Mesothelial cell of epicardium (in vitro differentiated cells): ENCODE results near the gene PODXL2. TPM values are rescaled to one million over a fixed set of nuclear protein-coding genes. Genes with fewer than 3 reads are reported as not detected.
A peak's percentile ranks its signal among the peaks of the same experiment; 100 is the strongest.

Experiments used
- DNase-seq, 2 experiments: peaks; one replicate each; pipeline ENCODE4 v3.0.0; 2021; ENCODE audit warnings: low spot score in 2 of 2; ENCODE audit not compliant: unreplicated experiment in 2 of 2
- H3K27ac Mint-ChIP-seq: 2 replicates; pipeline ENCODE4 v1.8.0; 2021; ENCODE audit warnings: mixed read lengths
- H3K27me3 Mint-ChIP-seq: 2 replicates; pipeline ENCODE4 v1.8.0; 2021; ENCODE audit warnings: low read depth, mixed read lengths
- H3K36me3 Mint-ChIP-seq: 2 replicates; pipeline ENCODE4 v1.8.0; 2021; ENCODE audit warnings: mixed read lengths
- H3K4me1 Mint-ChIP-seq: 2 replicates; pipeline ENCODE4 v1.8.0; 2021; ENCODE audit warnings: mixed read lengths
- H3K4me3 Mint-ChIP-seq: 2 replicates; pipeline ENCODE4 v1.8.0; 2021; ENCODE audit warnings: mild to moderate bottlenecking, moderate library complexity, mixed read lengths
- H3K9me3 Mint-ChIP-seq: 2 replicates; pipeline ENCODE4 v1.8.0; 2021; ENCODE audit warnings: mixed read lengths
- CTCF ChIP-seq: fragments of 200-600 bp; sonication (generic); IDR thresholded peaks from one replicate; pipeline ENCODE4 v1.5.0; 2021; ENCODE audit warnings: antibody characterized with exemption; ENCODE audit not compliant: unreplicated experiment
- total RNA-seq: library from RNA; stranded (reverse); gene quantifications from 3 replicates; pipeline ENCODE4 v1.2.1, GENCODE V29; 2021

Gene PODXL2
- total RNA-seq, 1 donor from 2014 or later = 25.5 TPM

DNA sequence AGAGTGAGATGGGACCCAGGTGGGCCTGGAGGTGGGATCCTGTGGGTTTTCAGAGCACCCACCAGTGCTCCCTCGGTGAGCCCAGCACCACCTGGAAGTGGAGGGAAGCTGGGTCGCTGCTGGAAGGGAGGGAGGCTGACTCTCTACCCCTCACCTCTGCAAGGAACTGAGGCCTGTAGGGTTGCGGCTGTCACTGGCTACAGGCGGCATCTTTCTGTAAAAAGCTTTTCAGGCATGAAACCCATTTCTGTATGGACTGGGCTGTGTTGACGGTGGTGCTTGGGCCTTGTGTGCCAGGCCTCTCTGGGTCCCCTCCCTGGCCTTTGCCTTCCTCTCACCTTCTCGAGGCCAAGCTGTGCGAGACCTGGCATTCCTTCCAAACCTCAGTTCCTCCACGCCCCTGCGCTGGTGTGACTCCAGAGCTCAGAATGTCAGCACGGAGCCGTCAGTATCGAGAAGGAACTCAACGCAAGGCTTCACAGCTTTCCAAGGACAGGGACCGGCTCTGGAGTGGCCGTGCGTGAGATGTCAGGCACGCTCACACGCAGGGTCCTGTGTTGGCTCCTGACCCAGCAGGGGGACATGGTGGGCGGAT is 60.4 kb downstream of the PODXL2 start:
- Mint-ChIP-seq H3K9me3 (no peaks in the 10 kb centered on the region), H3K27me3 (no peaks in the 10 kb centered on the region), H3K4me3 (no peak overlapping the region), H3K4me1 (peaks cover 13% of the 10 kb centered on the region), H3K36me3 (no peaks in the 10 kb centered on the region), H3K27ac (peak overlapping the region; percentile 93)
- no peak for DNase-seq
- TF ChIP-seq CTCF = no peak

GRCh38 chr3:127690106-127690505 is 61.1 kb downstream of the PODXL2 start:
- H3K4me3 Mint-ChIP-seq = no peak overlapping the region
- no peaks in the 10 kb centered on the region for H3K27me3 Mint-ChIP-seq
- H3K27ac Mint-ChIP-seq = peak overlapping the region; percentile 93
- no peak for DNase-seq
- H3K36me3 Mint-ChIP-seq = no peaks in the 10 kb centered on the region
- TF ChIP-seq CTCF = no peak
- no peaks in the 10 kb centered on the region for H3K9me3 Mint-ChIP-seq
- H3K4me1 Mint-ChIP-seq = peaks cover 13% of the 10 kb centered on the region

- Mint-ChIP-seq H3K4me3 (no peak overlapping the region), H3K36me3 (no peaks in the 10 kb centered on the region)
Observed at GRCh38 chr3:127690823-127691452, 62.0 kb downstream of the PODXL2 start.

DNA sequence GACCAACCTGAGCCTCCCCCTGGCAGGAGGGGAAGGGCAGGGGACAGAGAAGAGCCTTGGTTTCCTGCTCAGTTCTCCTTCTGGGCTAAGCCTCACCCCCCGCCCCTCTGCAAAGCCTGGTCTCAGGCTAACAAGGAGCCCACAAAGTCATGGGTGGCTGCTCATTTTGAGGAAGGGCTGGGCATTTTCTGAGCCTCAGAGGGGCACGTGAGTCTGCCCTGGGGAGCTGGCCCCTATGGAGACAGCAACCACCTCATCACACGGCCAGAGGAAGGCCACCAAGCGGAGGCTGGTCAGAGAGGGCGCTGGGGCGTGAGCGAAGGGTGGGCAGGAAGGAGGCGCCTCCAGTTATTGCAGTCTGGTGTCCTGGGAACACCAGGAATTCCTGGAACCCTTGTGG is 62.5 kb downstream of the PODXL2 start:
- DNase-seq = no peak
- Mint-ChIP-seq H3K4me1 (peaks cover 13% of the 10 kb centered on the region), H3K4me3 (no peak overlapping the region), H3K36me3 (no peaks in the 10 kb centered on the region), H3K27ac (no peak overlapping the region), H3K9me3 (no peaks in the 10 kb centered on the region), H3K27me3 (no peaks in the 10 kb centered on the region)
- no peak for TF ChIP-seq CTCF

More at GRCh38 chr3:127690823-127691452, 62.0 kb downstream of the PODXL2 start:
- no peaks in the 10 kb centered on the region for H3K9me3 Mint-ChIP-seq
- no peaks in the 10 kb centered on the region for H3K27me3 Mint-ChIP-seq
- H3K27ac Mint-ChIP-seq = no peak overlapping the region
- no peak for TF ChIP-seq CTCF
- peaks cover 13% of the 10 kb centered on the region for H3K4me1 Mint-ChIP-seq
- no peak for DNase-seq

GRCh38 chr3:127691974-127692373 is 63.0 kb downstream of the PODXL2 start:
- no peak overlapping the region for H3K4me3 Mint-ChIP-seq
- H3K27ac Mint-ChIP-seq = no peak overlapping the region
- peaks cover 17% of the 10 kb centered on the region for H3K4me1 Mint-ChIP-seq
- no peak for DNase-seq
- H3K27me3 Mint-ChIP-seq = no peaks in the 10 kb centered on the region
- H3K9me3 Mint-ChIP-seq = no peaks in the 10 kb centered on the region
- no peak for TF ChIP-seq CTCF
- no peaks in the 10 kb centered on the region for H3K36me3 Mint-ChIP-seq
